ENCODE data around the gene SHISA6.

The SHISA6 gene

GRCh38 chr17:11598274-11599221 is 357.5 kb downstream of the SHISA6 start, which contains the start of gene DNAH9:
TSS of gene DNAH9 (plus strand) at chr17:11598470. CDS start at chr17:11598499, 29 bp downstream.
- DNase-seq: peak in 13 of 14 donors; percentile 2 to 88 (median 66)

- no peak for DNase-seq
These were observed 360.6 kb downstream of the SHISA6 start for GRCh38 chr17:11601661-11602060.

DNA sequence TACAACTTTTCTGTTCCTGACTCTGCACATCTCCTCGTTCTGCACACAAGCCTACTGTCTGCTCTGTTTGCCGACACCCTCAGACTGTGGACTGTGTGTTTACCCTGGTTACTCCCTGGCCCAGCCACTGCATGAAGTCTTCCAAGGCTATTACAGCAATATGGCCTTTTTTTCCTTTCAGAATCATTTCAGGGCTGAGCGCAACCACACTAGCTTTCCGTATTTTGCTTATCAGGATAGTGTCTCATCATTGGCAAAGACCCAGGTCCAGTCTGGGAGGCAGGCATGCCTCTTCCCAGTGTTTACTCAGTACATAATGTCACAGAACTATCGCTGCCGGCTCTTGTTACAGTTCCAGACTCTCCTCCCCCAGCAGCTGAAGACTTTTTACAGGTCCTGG is 367.4 kb downstream of the SHISA6 start:
- peak in 2 of 14 donors; percentile 0 to 1 for DNase-seq

- DNase-seq: no peak
These were observed 370.1 kb downstream of the SHISA6 start for GRCh38 chr17:11610999-11611566.

- DNase-seq: no peak
These were observed 371.9 kb downstream of the SHISA6 start for GRCh38 chr17:11612956-11613355.

Measured in C1 segment of cervical spinal cord (tissue), 14 donors.